Measurements from ENCODE around the gene MALSU1. TPM values are rescaled to one million over a fixed set of nuclear protein-coding genes. Genes with fewer than 3 reads are reported as not detected.

Gene MALSU1
- 10 to 100 TPM; 46.2 to 78.3 (median 55.1) TPM for polyA plus RNA-seq (ENCODE audit: low read depth in 6 of 6)

GRCh38 chr7:23298885-23299769 lies at the start of gene MALSU1:
Gene MALSU1 (plus strand): TSS chr7:23299339. CDS start chr7:23299353, 14 bp downstream.
- ATAC-seq (ENCODE audit: low read depth in 2 of 2) (peak; percentile 98), DNase-seq (peak; percentile 94)
- peaks cover 38 to 54% (median 40%) of the 10 kb centered on the region in 3 donors for H3K4me1 Mint-ChIP-seq
- H3K9me3 Mint-ChIP-seq: peaks cover 0 to 5% (median 0%) of the 10 kb centered on the region in 7 donors
- peak within 1 kb of the TSS; percentile 93 to 98 (median 96) for H3K27ac Mint-ChIP-seq
- peaks cover 5 to 12% (median 12%) of the 10 kb centered on the region in 3 donors for H3K27me3 Mint-ChIP-seq
- H3K4me3 Mint-ChIP-seq: peak within 1 kb of the TSS; percentile 87 to 96 (median 91)
- peaks cover 12 to 26% of the 10 kb centered on the region in 2 donors for H3K36me3 Mint-ChIP-seq

DNA sequence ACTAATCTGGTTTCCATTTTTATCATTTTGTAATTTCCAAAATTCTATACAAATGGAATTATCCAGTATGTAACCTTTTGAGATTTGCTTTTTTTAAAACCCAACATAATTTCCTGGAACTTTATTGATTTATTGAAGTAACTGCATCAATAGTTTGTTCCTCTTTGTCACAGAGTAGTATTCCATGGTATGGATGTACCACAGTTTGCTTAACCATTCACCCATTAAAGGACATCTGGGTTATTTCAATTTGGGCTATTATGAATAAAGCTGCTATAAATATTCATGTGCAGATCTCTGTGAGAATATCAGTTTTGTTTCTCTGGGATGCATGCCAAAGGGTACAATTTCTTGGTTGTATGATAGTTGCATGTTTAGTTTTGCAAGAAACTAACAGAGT lies 49.7 kb upstream of the MALSU1 start:
- Mint-ChIP-seq H3K4me1 (peaks cover 5 to 16% (median 7%) of the 10 kb centered on the region in 3 donors), H3K27ac (no peak overlapping the region), H3K4me3 (no peak overlapping the region), H3K9me3 (peaks cover 9 to 28% (median 14%) of the 10 kb centered on the region in 7 donors), H3K36me3 (peaks cover 10 to 16% of the 10 kb centered on the region in 2 donors), H3K27me3 (peaks cover 68 to 80% (median 76%) of the 10 kb centered on the region in 3 donors)
- ATAC-seq (ENCODE audit: low read depth in 2 of 2) (no peak), DNase-seq (no peak)

GRCh38 chr7:23254051-23254681 lies 45.0 kb upstream of the MALSU1 start:
- no peak for DNase-seq
- peaks cover 59 to 78% (median 66%) of the 10 kb centered on the region in 3 donors for H3K27me3 Mint-ChIP-seq
- peaks cover 0 to 2% (median 0%) of the 10 kb centered on the region in 3 donors for H3K4me1 Mint-ChIP-seq
- H3K4me3 Mint-ChIP-seq: no peak overlapping the region
- H3K36me3 Mint-ChIP-seq: peaks cover 10 to 16% of the 10 kb centered on the region in 2 donors
- H3K27ac Mint-ChIP-seq: peak overlapping the region in 1 of 6 donors; percentile 27
- ATAC-seq (ENCODE audit: low read depth in 2 of 2): no peak
- peaks cover 9 to 28% (median 13%) of the 10 kb centered on the region in 7 donors for H3K9me3 Mint-ChIP-seq

GRCh38 chr7:23256731-23257130 lies 42.4 kb upstream of the MALSU1 start:
- DNase-seq (no peak), ATAC-seq (ENCODE audit: low read depth in 2 of 2) (no peak)
- Mint-ChIP-seq H3K4me1 (no peaks in the 10 kb centered on the region), H3K27ac (no peak overlapping the region), H3K4me3 (no peak overlapping the region), H3K9me3 (peaks cover 4 to 12% (median 8%) of the 10 kb centered on the region in 7 donors), H3K27me3 (peaks cover 39 to 53% (median 40%) of the 10 kb centered on the region in 3 donors), H3K36me3 (peaks cover 2 to 6% of the 10 kb centered on the region in 2 donors)

- Mint-ChIP-seq H3K27me3 (peaks cover 14 to 23% (median 20%) of the 10 kb centered on the region in 3 donors), H3K36me3 (no peaks in the 10 kb centered on the region), H3K27ac (no peak overlapping the region), H3K4me1 (no peaks in the 10 kb centered on the region), H3K4me3 (no peak overlapping the region), H3K9me3 (peaks cover 0 to 3% (median 0%) of the 10 kb centered on the region in 7 donors)
- no peak for DNase-seq
- no peak for ATAC-seq (ENCODE audit: low read depth in 2 of 2)
Measured at GRCh38 chr7:23260371-23260770, 38.8 kb upstream of the MALSU1 start.

- Mint-ChIP-seq H3K9me3 (peaks cover 0 to 2% (median 0%) of the 10 kb centered on the region in 7 donors), H3K36me3 (no peaks in the 10 kb centered on the region), H3K4me1 (no peaks in the 10 kb centered on the region), H3K27me3 (peaks cover 11 to 15% (median 13%) of the 10 kb centered on the region in 3 donors), H3K27ac (no peak overlapping the region), H3K4me3 (no peak overlapping the region)
- ATAC-seq (ENCODE audit: low read depth in 2 of 2) (peak; percentile 72 to 86), DNase-seq (peak; percentile 19)
Measured at GRCh38 chr7:23261843-23262452, 37.2 kb upstream of the MALSU1 start.

- H3K4me1 Mint-ChIP-seq: no peaks in the 10 kb centered on the region
- H3K27ac Mint-ChIP-seq: no peak overlapping the region
- H3K36me3 Mint-ChIP-seq: no peaks in the 10 kb centered on the region
- peaks cover under 1 to 5% (median 3%) of the 10 kb centered on the region in 3 donors for H3K27me3 Mint-ChIP-seq
- ATAC-seq (ENCODE audit: low read depth in 2 of 2) (no peak), DNase-seq (no peak)
- H3K4me3 Mint-ChIP-seq: no peak overlapping the region
- peaks cover 0 to 2% (median 0%) of the 10 kb centered on the region in 7 donors for H3K9me3 Mint-ChIP-seq
Measured at GRCh38 chr7:23264916-23265458, 34.2 kb upstream of the MALSU1 start.

DNA sequence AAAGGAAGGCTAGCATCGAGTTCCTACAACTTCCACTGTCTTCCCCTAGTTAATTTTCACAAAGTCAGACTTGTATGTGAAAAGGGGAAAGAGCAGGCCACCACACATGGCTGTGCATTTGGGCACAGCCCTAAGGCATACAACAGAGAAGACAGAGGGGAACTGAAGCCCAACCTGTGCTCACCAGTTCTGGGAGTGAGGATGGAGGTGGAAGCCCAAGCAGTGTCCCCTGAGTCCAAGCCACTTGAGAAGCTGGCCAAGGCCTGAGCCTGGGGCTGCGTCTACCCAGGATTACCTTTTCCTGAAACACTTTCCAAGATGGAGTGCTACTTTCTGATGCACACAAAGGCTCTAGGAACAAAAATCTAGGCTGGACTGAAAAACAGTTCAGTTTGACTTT lies 32.2 kb upstream of the MALSU1 start:
- no peak for DNase-seq
- H3K27me3 Mint-ChIP-seq: peaks cover 0 to 17% (median 13%) of the 10 kb centered on the region in 3 donors
- no peak overlapping the region for H3K4me3 Mint-ChIP-seq
- no peaks in the 10 kb centered on the region for H3K36me3 Mint-ChIP-seq
- no peaks in the 10 kb centered on the region for H3K9me3 Mint-ChIP-seq
- ATAC-seq (ENCODE audit: low read depth in 2 of 2): no peak
- no peak overlapping the region for H3K27ac Mint-ChIP-seq
- no peaks in the 10 kb centered on the region for H3K4me1 Mint-ChIP-seq

DNA sequence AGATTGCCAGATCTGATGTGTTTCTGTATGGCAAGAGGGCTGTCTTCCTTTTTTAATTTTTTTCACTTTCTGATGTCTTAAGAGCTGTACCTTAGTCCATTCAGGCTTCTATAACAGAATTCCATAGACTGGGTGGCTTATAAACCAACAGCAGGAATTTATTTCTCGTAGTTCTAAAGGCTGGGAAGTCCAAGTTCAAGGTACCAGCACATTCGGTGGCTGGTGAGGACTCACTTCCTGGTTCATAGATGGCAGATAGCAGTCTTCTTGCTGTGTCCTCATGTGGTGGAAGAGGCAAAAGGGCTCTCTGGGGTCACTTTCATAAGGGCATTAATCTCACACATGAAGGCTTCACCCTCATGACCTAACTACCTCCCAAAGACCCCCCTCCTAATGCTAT lies 31.8 kb upstream of the MALSU1 start:
- no peak for DNase-seq
- Mint-ChIP-seq H3K36me3 (no peaks in the 10 kb centered on the region), H3K27me3 (peaks cover 4 to 21% (median 17%) of the 10 kb centered on the region in 3 donors), H3K9me3 (no peaks in the 10 kb centered on the region), H3K27ac (no peak overlapping the region), H3K4me1 (peaks cover 0 to 2% (median 0%) of the 10 kb centered on the region in 3 donors), H3K4me3 (no peak overlapping the region)
- ATAC-seq (ENCODE audit: low read depth in 2 of 2): no peak

GRCh38 chr7:23268167-23268566 lies 31.0 kb upstream of the MALSU1 start:
- DNase-seq: no peak
- H3K9me3 Mint-ChIP-seq: no peaks in the 10 kb centered on the region
- no peak for ATAC-seq (ENCODE audit: low read depth in 2 of 2)
- H3K4me1 Mint-ChIP-seq: peaks cover 2 to 9% (median 6%) of the 10 kb centered on the region in 3 donors
- H3K4me3 Mint-ChIP-seq: no peak overlapping the region
- peaks cover 5 to 22% (median 20%) of the 10 kb centered on the region in 3 donors for H3K27me3 Mint-ChIP-seq
- H3K27ac Mint-ChIP-seq: no peak overlapping the region
- H3K36me3 Mint-ChIP-seq: no peaks in the 10 kb centered on the region

- ATAC-seq (ENCODE audit: low read depth in 2 of 2) (no peak), DNase-seq (no peak)
- H3K36me3 Mint-ChIP-seq: no peaks in the 10 kb centered on the region
- peaks cover 7 to 12% (median 11%) of the 10 kb centered on the region in 3 donors for H3K4me1 Mint-ChIP-seq
- H3K27ac Mint-ChIP-seq: no peak overlapping the region
- no peak overlapping the region for H3K4me3 Mint-ChIP-seq
- H3K9me3 Mint-ChIP-seq: no peaks in the 10 kb centered on the region
- H3K27me3 Mint-ChIP-seq: peaks cover 5 to 22% (median 20%) of the 10 kb centered on the region in 3 donors
Measured at GRCh38 chr7:23268746-23269145, 30.4 kb upstream of the MALSU1 start.

DNA sequence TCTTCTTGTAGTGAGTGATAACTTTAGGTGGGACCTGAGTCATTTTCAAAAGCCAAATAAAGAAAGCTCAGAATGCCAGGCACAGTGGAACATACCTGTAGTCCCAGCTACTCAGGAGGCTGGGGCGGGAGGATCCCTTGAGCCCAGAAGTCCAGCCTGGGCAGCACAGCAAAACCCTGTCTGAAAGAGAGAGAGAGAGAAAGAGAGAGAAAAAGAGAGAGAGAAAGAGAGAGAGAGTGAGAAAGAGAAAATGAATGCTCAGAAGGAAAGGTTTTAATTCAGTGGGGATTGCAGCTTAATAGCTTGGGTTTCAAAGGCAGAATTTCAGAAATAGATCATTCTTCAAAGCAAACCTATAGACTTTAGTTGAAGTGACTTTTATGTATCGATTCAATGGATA lies 26.9 kb upstream of the MALSU1 start:
- peaks cover 7 to 12% (median 11%) of the 10 kb centered on the region in 3 donors for H3K4me1 Mint-ChIP-seq
- ATAC-seq (ENCODE audit: low read depth in 2 of 2) (no peak), DNase-seq (no peak)
- H3K9me3 Mint-ChIP-seq: no peaks in the 10 kb centered on the region
- H3K27me3 Mint-ChIP-seq: peaks cover 8 to 22% (median 20%) of the 10 kb centered on the region in 3 donors
- H3K4me3 Mint-ChIP-seq: peak overlapping the region in 1 of 8 donors; percentile 13
- H3K27ac Mint-ChIP-seq: no peak overlapping the region
- H3K36me3 Mint-ChIP-seq: no peaks in the 10 kb centered on the region

DNA sequence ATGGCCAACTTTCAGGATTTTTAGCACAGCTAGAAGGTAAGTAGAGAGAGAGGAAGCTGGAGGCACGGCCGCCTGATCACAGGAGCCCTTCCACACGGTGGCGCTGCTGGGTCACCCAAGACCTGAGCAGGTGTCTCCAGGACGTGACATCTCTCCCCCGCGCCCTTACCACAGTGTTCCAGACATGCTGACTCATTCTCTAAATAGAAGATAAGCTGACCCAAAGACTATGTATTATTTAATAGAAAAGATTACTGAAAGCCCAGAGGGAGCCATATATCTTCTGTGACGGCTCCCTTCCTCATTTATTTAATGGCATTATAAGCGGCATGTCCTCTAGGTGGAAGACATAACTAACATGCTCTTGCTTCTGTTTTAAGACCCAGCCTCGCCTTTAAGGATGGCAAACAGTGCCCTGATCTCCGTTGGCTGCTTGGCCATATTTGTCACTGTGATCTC lies 26.0 kb upstream of the MALSU1 start:
- Mint-ChIP-seq H3K36me3 (no peaks in the 10 kb centered on the region), H3K27ac (peak overlapping the region in 1 of 6 donors; percentile 28), H3K4me3 (peak overlapping the region in 6 of 8 donors; percentile 56 to 71 (median 62)), H3K27me3 (peaks cover 11 to 22% (median 20%) of the 10 kb centered on the region in 3 donors), H3K9me3 (no peaks in the 10 kb centered on the region), H3K4me1 (peaks cover 7 to 12% (median 11%) of the 10 kb centered on the region in 3 donors)
- DNase-seq (peak; percentile 75), ATAC-seq (ENCODE audit: low read depth in 2 of 2) (peak; percentile 98)
